Measurements from ENCODE around the gene ABCB8. TPM values are rescaled to one million over a fixed set of nuclear protein-coding genes. Genes with fewer than 3 reads are reported as not detected.
"Not testable (repeated sequence)": the region's sequence is repeated elsewhere in the genome, so short reads cannot be mapped to it uniquely, and the experiment has no call there.

Gene ABCB8
- total RNA-seq, 1 experiment from 2014 or later, result 37.0 TPM

- no peak for DNase-seq (ENCODE audit: low read depth)
These were observed 6.2 kb downstream of the ABCB8 start for GRCh38 chr7:151034312-151035025.

- DNase-seq (ENCODE audit: low read depth), result no peak
These were observed 6.9 kb downstream of the ABCB8 start for GRCh38 chr7:151035026-151035717.

- DNase-seq (ENCODE audit: low read depth), result no peak
These were observed 7.7 kb downstream of the ABCB8 start for GRCh38 chr7:151035902-151036301.

GRCh38 chr7:151038951-151039849 is 10.9 kb downstream of the ABCB8 start:
- peak; percentile 98 for DNase-seq (ENCODE audit: low read depth)

GRCh38 chr7:151039850-151040548 is 11.7 kb downstream of the ABCB8 start:
- DNase-seq (ENCODE audit: low read depth), result no peak

GRCh38 chr7:151040616-151041375 is 12.5 kb downstream of the ABCB8 start:
- DNase-seq (ENCODE audit: low read depth), result no peak

GRCh38 chr7:151043449-151043848 is 15.2 kb downstream of the ABCB8 start:
- not testable (repeated sequence) for DNase-seq (ENCODE audit: low read depth)

GRCh38 chr7:151043959-151044358 is 15.7 kb downstream of the ABCB8 start:
- no peak for DNase-seq (ENCODE audit: low read depth)

- no peak for DNase-seq (ENCODE audit: low read depth)
These were observed 17.0 kb downstream of the ABCB8 start for GRCh38 chr7:151045262-151045661.

- no peak for DNase-seq (ENCODE audit: low read depth)
These were observed 17.7 kb downstream of the ABCB8 start for GRCh38 chr7:151045967-151046366.

- DNase-seq (ENCODE audit: low read depth), result peak; percentile 34
These were observed 18.6 kb downstream of the ABCB8 start for GRCh38 chr7:151046603-151047573.

GRCh38 chr7:151047976-151048815 is 19.9 kb downstream of the ABCB8 start, which contains the start of gene ASIC3:
ASIC3 (plus strand) TSS chr7:151048531; CDS start chr7:151048886, 355 bp downstream.
- DNase-seq (ENCODE audit: low read depth), result no peak

- DNase-seq (ENCODE audit: low read depth), result no peak
These were observed 20.7 kb downstream of the ABCB8 start for GRCh38 chr7:151048911-151049463.

GRCh38 chr7:151051108-151051507 is 22.9 kb downstream of the ABCB8 start:
- no peak for DNase-seq (ENCODE audit: low read depth)

- no peak for DNase-seq (ENCODE audit: low read depth)
These were observed 24.8 kb downstream of the ABCB8 start for GRCh38 chr7:151053096-151053495.

GRCh38 chr7:151053751-151054150 is 25.5 kb downstream of the ABCB8 start:
- no peak for DNase-seq (ENCODE audit: low read depth)

GRCh38 chr7:151056283-151056665 is 28.0 kb downstream of the ABCB8 start:
- DNase-seq (ENCODE audit: low read depth), result no peak

Data from HT1080 (cell line).